Endothelial cell of umbilical vein (primary cell): Measurements from ENCODE around the gene TRNAU1AP.

Experiments
- POLR2A ChIP-seq: IDR thresholded peaks from 2 replicates; pipeline ENCODE4 v1.6.1; 2012; ENCODE audit warnings: low read depth, mild to moderate bottlenecking, control low read depth, low read length
- TF ChIP-seq, protein P1 (sequence below), 2 donors: IDR thresholded peaks; 1 replicate in 1 of 2; 2 replicates in 1 of 2; pipeline ENCODE4 v1.5.1; 2011; ENCODE audit warnings: low read length in 2 of 2, mild to moderate bottlenecking in 2 of 2, moderate library complexity in 2 of 2, control low read depth in 1 of 2, inconsistent platforms in 1 of 2, low read depth in 1 of 2; ENCODE audit not compliant: insufficient read depth in 1 of 2; ENCODE audit errors: extremely low read depth in 1 of 2

DNA sequence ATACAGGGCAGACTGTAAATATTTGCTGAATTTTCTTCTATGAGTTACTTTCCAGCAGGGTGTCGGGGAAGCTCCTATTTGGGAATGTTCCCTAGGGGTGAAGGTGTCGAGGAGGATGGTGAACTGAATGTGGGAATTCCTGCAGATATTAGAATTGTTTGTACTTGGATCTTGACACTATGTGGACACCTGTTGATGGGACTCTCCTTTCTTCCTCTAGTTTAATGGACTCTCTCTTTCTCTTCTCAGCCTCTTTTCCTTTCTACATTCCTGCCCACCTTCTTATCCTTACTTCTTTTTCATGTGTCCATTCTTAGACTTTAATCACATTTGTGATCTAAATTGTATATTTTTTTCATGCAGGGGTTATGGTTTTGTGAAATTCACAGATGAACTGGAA, 14.0 kb downstream of the TRNAU1AP start:
- no peak for TF ChIP-seq POLR2A
- TF ChIP-seq, protein P1, sequence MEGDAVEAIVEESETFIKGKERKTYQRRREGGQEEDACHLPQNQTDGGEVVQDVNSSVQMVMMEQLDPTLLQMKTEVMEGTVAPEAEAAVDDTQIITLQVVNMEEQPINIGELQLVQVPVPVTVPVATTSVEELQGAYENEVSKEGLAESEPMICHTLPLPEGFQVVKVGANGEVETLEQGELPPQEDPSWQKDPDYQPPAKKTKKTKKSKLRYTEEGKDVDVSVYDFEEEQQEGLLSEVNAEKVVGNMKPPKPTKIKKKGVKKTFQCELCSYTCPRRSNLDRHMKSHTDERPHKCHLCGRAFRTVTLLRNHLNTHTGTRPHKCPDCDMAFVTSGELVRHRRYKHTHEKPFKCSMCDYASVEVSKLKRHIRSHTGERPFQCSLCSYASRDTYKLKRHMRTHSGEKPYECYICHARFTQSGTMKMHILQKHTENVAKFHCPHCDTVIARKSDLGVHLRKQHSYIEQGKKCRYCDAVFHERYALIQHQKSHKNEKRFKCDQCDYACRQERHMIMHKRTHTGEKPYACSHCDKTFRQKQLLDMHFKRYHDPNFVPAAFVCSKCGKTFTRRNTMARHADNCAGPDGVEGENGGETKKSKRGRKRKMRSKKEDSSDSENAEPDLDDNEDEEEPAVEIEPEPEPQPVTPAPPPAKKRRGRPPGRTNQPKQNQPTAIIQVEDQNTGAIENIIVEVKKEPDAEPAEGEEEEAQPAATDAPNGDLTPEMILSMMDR (IDR thresholded peaks at IDR 0.05; ENCODE audit: extremely low read depth in 1 of 2, insufficient read depth in 1 of 2, low read depth in 1 of 2, low read length in 2 of 2) = no peak
